ENCODE results near the gene RGS1. TPM values are rescaled to one million over a fixed set of nuclear protein-coding genes. Genes with fewer than 3 reads are reported as not detected.

The RGS1 gene
- total RNA-seq, 2 experiments from 2014 or later: 13.8 to 15.7 TPM

GRCh38 chr1:192629612-192630011 is 54.0 kb downstream of the RGS1 start:
- Mint-ChIP-seq H3K27me3 (ENCODE audit: low read depth) (peaks cover 17% of the 10 kb centered on the region), H3K27ac (no peak overlapping the region), H3K9me3 (ENCODE audit: insufficient read depth) (no peaks in the 10 kb centered on the region), H3K4me1 (ENCODE audit: low read depth) (no peaks in the 10 kb centered on the region), H3K4me3 (no peak overlapping the region), H3K36me3 (ENCODE audit: low read depth) (no peaks in the 10 kb centered on the region)
- ChIA-PET CTCF (interaction anchor here (1.0 kb wide), 1 partner anchor 13 kb away, joined by 4 read pairs; no protein-coding TSS in a partner anchor), POLR2A (no interaction called here)
- no peak for ATAC-seq
- DNase-seq: no peak

Other genes with a start within 250 kb of the RGS1 start
- not detected for gene RGS13, start 60.4 kb downstream of the RGS1 start, total RNA-seq
- 1 to 10 TPM; 6.2 to 6.5 TPM for gene RGS2, start 233.3 kb downstream of the RGS1 start, total RNA-seq

Measured in activated CD8-positive, alpha-beta T cell treated with anti-CD3 and anti-CD28 coated beads, Interleukin-2, amount 10 ng/mL, durations not matched to agents 7 days and 5 days (primary cell).